HepG2 (cell line): ENCODE measurements around the gene TUBB4B. TPM values are rescaled to one million over a fixed set of nuclear protein-coding genes. Genes with fewer than 3 reads are reported as not detected.

Source experiments
- AHR ChIP-seq: IDR thresholded peaks from 2 replicates; pipeline ENCODE4 v1.6.1; 2018; ENCODE audit warnings: missing genetic modification reagents, missing compliant biosample characterization
- BCL6 ChIP-seq: IDR thresholded peaks from 2 replicates; pipeline ENCODE4 v1.6.1; 2016; ENCODE audit warnings: missing genetic modification reagents, missing compliant biosample characterization
- CREB3 ChIP-seq: sonication (generic); formaldehyde crosslinking; IDR thresholded peaks from 2 replicates; pipeline ENCODE4 v1.5.0; 2020; ENCODE audit warnings: missing genetic modification reagents
- ELF4 ChIP-seq: sonication (generic); formaldehyde crosslinking; IDR thresholded peaks from 2 replicates; pipeline ENCODE4 v1.5.0; 2020; ENCODE audit warnings: missing genetic modification reagents, mild to moderate bottlenecking, moderate library complexity, borderline replicate concordance
- ELK4 ChIP-seq: sonication (generic); formaldehyde crosslinking; IDR thresholded peaks from 2 replicates; pipeline ENCODE4 v1.9.0; 2021; ENCODE audit warnings: missing genetic modification reagents, borderline replicate concordance
- GATAD2A ChIP-seq: IDR thresholded peaks from 2 replicates; pipeline ENCODE4 v1.6.1; 2016
- HMGA1 ChIP-seq: sonication (generic); formaldehyde crosslinking; conservative IDR thresholded peaks from 2 replicates; pipeline ENCODE4 v1.4.0; 2020; ENCODE audit warnings: missing genetic modification reagents
- HMGXB3 ChIP-seq: sonication (generic); formaldehyde crosslinking; IDR thresholded peaks from 2 replicates; pipeline ENCODE4 v1.4.0; 2020; ENCODE audit warnings: missing genetic modification reagents, borderline replicate concordance
- MBNL3 ChIP-seq: fragments of 250-450 bp; sonication (Bioruptor Pico); conservative IDR thresholded peaks from 2 replicates; pipeline ENCODE4 v1.8.0; 2022; ENCODE audit warnings: mild to moderate bottlenecking, inconsistent platforms
- MLX ChIP-seq: IDR thresholded peaks from 2 replicates; pipeline ENCODE4 v1.6.1; 2016
- NR2C2 ChIP-seq: sonication (generic); formaldehyde crosslinking; IDR thresholded peaks from 2 replicates; pipeline ENCODE4 v1.4.0; 2020; ENCODE audit warnings: missing genetic modification reagents, mild to moderate bottlenecking, moderate library complexity, borderline replicate concordance
- PPARG ChIP-seq: conservative IDR thresholded peaks from 2 replicates; pipeline ENCODE4 v1.6.1; 2016; ENCODE audit warnings: missing biosample characterization, missing genetic modification reagents
- RBAK ChIP-seq: sonication (generic); formaldehyde crosslinking; IDR thresholded peaks from 2 replicates; pipeline ENCODE4 v1.5.1; 2020; ENCODE audit warnings: mild to moderate bottlenecking, missing genetic modification reagents
- SIX1 ChIP-seq: sonication (generic); formaldehyde crosslinking; IDR thresholded peaks from 2 replicates; pipeline ENCODE4 v1.4.0; 2020; ENCODE audit warnings: missing genetic modification reagents, borderline replicate concordance
- SMARCC2 ChIP-seq: fragments of 450-650 bp; IDR thresholded peaks from 2 replicates; pipeline ENCODE4 v1.6.1; 2017; ENCODE audit warnings: antibody characterized with exemption, mild to moderate bottlenecking
- ZNF232 ChIP-seq: sonication (generic); formaldehyde crosslinking; IDR thresholded peaks from 2 replicates; pipeline ENCODE4 v1.4.0; 2020; ENCODE audit warnings: missing genetic modification reagents, borderline replicate concordance
- ZNF367 ChIP-seq: sonication (generic); formaldehyde crosslinking; IDR thresholded peaks from 2 replicates; pipeline ENCODE4 v1.4.0; 2020; ENCODE audit warnings: missing genetic modification reagents, borderline replicate concordance
- ZNF432 ChIP-seq: sonication (generic); formaldehyde crosslinking; IDR thresholded peaks from 2 replicates; pipeline ENCODE4 v1.5.0; 2020; ENCODE audit warnings: missing genetic modification reagents, mild to moderate bottlenecking, borderline replicate concordance
- polyA plus RNA-seq, 8 experiments: library from polyadenylated mRNA; depleted of rRNA in 3 of 8; stranded (reverse) in 7 of 8; unstranded in 1 of 8; fragments of >200 nt; fragmentation: Illumina TruSeq in 4 of 8; extraction: Trizol in 4 of 8; gene quantifications; 2 replicates each; pipeline versions ENCODE4 v1.2.1 to v1.2.3, GENCODE V29; 2011 to 2016; ENCODE audit warnings: low read depth in 4 of 8, missing spikeins in 1 of 8, mixed read lengths in 1 of 8; ENCODE audit not compliant: insufficient read depth in 1 of 8
- total RNA-seq, 5 experiments: library from RNA; depleted of rRNA; stranded (reverse); fragments of >200 nt; fragmentation: Illumina TruSeq; extraction: Trizol; gene quantifications; 2 replicates each; pipeline ENCODE4 v1.2.3, GENCODE V29; 2016; ENCODE audit warnings: low read depth in 1 of 5

Gene TUBB4B
- total and polyA plus RNA-seq, 2 of the 13 experiments (the other 11 are each of a cell fraction or from before 2014, with no cell fraction given): 182 to 412 TPM

GRCh38 chr9:137236238-137236935, 4.7 kb upstream of the TUBB4B start (continued):
- no peak for TF ChIP-seq ZNF367 (CRISPR knock-in tag)
- no peak for TF ChIP-seq SMARCC2
- no peak for TF ChIP-seq ELF4 (CRISPR knock-in tag)
- TF ChIP-seq ZNF232 (CRISPR knock-in tag): 0 out of 2 replicates have a peak, but pooled peaks have one; percentile 19
- TF ChIP-seq HMGA1 (CRISPR knock-in tag): no peak
- no peak for TF ChIP-seq ELK4 (CRISPR knock-in tag)
- TF ChIP-seq SIX1 (CRISPR knock-in tag): no peak
- TF ChIP-seq AHR (CRISPR knock-in tag): no peak; the same call in 1 of the 2 replicates
- peak; percentile 29; the same call in 1 of the 2 replicates for TF ChIP-seq CREB3 (CRISPR knock-in tag)
- TF ChIP-seq NR2C2: peak; percentile 41
- no peak for TF ChIP-seq ZNF432
- TF ChIP-seq HMGXB3: no peak; the same call in 1 of the 2 replicates
- TF ChIP-seq MBNL3 (CRISPR knock-in tag): no peak
- no peak for TF ChIP-seq RBAK
- TF ChIP-seq BCL6 (CRISPR knock-in tag): no peak; the same call in 1 of the 2 replicates
- peak; percentile 79 for TF ChIP-seq GATAD2A (CRISPR knock-in tag)
- TF ChIP-seq PPARG: peak; percentile 42
- TF ChIP-seq MLX (CRISPR knock-in tag): peak; percentile 78
